Measurements from ENCODE around the gene XRCC2.
A peak's percentile ranks its signal among the peaks of the same experiment; 100 is the strongest.
"Not testable (repeated sequence)": the region's sequence is repeated elsewhere in the genome, so short reads cannot be mapped to it uniquely, and the experiment has no call there.

Gene XRCC2

GRCh38 chr7:152699079-152699478 is 23.1 kb upstream of the XRCC2 start:
- H3K27ac ChIP-seq = peak overlapping the region; percentile 65
- TF ChIP-seq ZFX (IDR thresholded peaks at IDR 0.05) = no peak
- TF ChIP-seq CTCF (conservative IDR thresholded peaks at IDR 0.05) = no peak

GRCh38 chr7:152697268-152697974 is 21.5 kb upstream of the XRCC2 start:
- not testable (repeated sequence) for H3K27ac ChIP-seq

- not testable (repeated sequence) for H3K27ac ChIP-seq
Measured at GRCh38 chr7:152692196-152692595, 16.3 kb upstream of the XRCC2 start.

- TF ChIP-seq CTCF (conservative IDR thresholded peaks at IDR 0.05) = no peak
- no peak overlapping the region for H3K27ac ChIP-seq
Measured at GRCh38 chr7:152683297-152683696, 7.4 kb upstream of the XRCC2 start.

- TF ChIP-seq CTCF (conservative IDR thresholded peaks at IDR 0.05) = no peak
- TF ChIP-seq ZFX (IDR thresholded peaks at IDR 0.05) = no peak
- H3K27ac ChIP-seq = peak overlapping the region; percentile 13; the same call in 1 of the 2 replicates
Measured at GRCh38 chr7:152677808-152678670, 2.1 kb upstream of the XRCC2 start.

- H3K27ac ChIP-seq = peak overlapping the region; percentile 84
- TF ChIP-seq CTCF (conservative IDR thresholded peaks at IDR 0.05) = no peak
- TF ChIP-seq ZFX (IDR thresholded peaks at IDR 0.05) = no peak
Measured at GRCh38 chr7:152674860-152675758, 832 bp downstream of the XRCC2 start.

GRCh38 chr7:152673897-152674296 is 2.0 kb downstream of the XRCC2 start:
- no peak for TF ChIP-seq CTCF (conservative IDR thresholded peaks at IDR 0.05)
- no peak for TF ChIP-seq ZFX (IDR thresholded peaks at IDR 0.05)
- peak overlapping the region; percentile 53 for H3K27ac ChIP-seq

GRCh38 chr7:152672626-152673025 is 3.3 kb downstream of the XRCC2 start:
- no peak for TF ChIP-seq ZFX (IDR thresholded peaks at IDR 0.05)
- no peak for TF ChIP-seq CTCF (conservative IDR thresholded peaks at IDR 0.05)
- no peak overlapping the region for H3K27ac ChIP-seq
